ENCODE results near the gene PRKCG.

GRCh38 chr19:53953383-53953782, 71.4 kb downstream of the PRKCG start:
- TF ChIP-seq CTCF (IDR thresholded peaks at IDR 0.05 in 4 of 5, conservative IDR thresholded peaks at IDR 0.05 in 1 of 5) (no peak), POLR2A (IDR thresholded peaks at IDR 0.05) (no peak)
